ENCODE data around the gene AKR1E2.

The AKR1E2 gene

DNA sequence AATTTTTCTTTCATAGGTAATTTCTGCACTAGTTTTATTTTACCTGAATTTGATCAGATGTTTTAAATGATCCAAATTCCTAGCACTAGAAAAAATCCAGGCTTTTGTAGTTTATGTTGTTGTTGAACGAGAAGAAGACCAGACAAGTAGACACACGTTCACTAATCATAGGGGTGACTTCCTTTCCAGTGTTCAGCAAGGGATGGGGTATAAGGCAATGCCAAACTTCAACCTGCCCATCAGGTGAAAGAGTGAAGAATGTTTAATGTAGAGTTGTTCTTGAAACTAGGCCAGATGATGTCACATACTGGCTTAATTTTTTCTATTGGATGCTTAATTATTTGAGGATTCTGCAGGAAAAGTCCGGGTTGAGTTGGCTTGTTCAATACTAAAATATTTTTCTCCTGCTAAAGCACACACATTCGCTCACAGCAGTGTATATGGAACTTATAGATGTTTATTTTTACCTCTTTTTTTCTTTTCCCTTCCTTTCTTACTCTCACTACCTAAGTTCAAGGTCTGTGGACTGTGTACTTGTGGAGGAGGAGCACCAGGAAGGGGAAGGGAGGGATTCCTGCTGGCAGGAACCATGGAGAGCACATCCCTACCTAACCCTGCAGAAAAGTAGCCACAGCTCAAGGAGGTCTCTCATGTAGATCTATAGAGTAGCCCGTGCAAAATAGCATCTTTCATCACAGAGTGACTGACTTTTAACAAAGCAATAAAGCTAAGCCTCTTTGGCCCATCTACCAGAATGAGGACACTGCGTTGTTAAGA, 23.1 kb upstream of the AKR1E2 start:
- no peak overlapping the region for H3K4me3 ChIP-seq
- TF ChIP-seq, protein P1, sequence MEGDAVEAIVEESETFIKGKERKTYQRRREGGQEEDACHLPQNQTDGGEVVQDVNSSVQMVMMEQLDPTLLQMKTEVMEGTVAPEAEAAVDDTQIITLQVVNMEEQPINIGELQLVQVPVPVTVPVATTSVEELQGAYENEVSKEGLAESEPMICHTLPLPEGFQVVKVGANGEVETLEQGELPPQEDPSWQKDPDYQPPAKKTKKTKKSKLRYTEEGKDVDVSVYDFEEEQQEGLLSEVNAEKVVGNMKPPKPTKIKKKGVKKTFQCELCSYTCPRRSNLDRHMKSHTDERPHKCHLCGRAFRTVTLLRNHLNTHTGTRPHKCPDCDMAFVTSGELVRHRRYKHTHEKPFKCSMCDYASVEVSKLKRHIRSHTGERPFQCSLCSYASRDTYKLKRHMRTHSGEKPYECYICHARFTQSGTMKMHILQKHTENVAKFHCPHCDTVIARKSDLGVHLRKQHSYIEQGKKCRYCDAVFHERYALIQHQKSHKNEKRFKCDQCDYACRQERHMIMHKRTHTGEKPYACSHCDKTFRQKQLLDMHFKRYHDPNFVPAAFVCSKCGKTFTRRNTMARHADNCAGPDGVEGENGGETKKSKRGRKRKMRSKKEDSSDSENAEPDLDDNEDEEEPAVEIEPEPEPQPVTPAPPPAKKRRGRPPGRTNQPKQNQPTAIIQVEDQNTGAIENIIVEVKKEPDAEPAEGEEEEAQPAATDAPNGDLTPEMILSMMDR (IDR thresholded peaks at IDR 0.05): no peak
- DNase-seq (ENCODE audit: low spot score): no peak
- no peak overlapping the region for H3K27ac ChIP-seq

DNA sequence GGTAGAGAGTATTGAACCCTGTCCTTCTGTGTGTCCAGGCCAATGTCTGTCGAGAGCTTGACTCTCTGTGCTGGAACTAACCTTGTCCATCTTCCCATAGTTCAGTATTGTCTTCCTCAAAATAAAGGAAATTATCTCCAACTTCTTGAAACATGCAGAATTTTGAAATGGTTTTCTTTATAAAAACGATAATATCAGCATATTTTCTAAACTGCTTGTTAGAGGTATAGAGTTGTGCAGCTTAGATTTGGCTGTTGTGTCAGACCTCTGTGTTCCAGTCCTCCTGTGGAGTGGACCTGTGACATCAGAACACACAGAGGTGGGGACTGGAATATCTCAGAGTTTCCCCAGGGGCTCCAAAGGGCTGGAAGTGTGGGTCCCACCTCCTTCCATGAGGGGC, 22.2 kb upstream of the AKR1E2 start:
- Histone ChIP-seq H3K4me3 (no peak overlapping the region), H3K27ac (no peak overlapping the region)
- no peak for DNase-seq (ENCODE audit: low spot score)
- TF ChIP-seq, protein P1 (IDR thresholded peaks at IDR 0.05): no peak

DNA sequence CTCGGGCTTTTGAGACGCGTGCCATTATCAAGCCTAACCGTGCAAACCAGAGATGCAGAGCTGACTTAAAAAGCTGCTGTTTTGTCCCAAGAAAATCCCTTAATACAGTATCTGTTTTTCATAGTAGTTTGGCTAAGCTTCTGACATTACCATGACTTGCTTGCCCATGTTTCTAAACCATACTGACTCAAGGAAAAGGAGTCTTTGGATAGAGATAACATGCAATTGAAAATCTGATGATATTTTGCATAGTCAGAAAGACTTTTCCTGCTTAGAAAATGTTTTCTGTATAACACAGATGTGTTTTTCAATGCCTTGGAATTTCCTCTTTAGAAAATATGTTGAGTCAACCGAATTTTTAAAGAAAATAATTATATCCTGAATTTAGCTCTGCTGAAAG, 21.5 kb upstream of the AKR1E2 start:
- TF ChIP-seq, protein P1 (IDR thresholded peaks at IDR 0.05): no peak
- H3K4me3 ChIP-seq: no peak overlapping the region
- H3K27ac ChIP-seq: no peak overlapping the region
- no peak for DNase-seq (ENCODE audit: low spot score)

DNA sequence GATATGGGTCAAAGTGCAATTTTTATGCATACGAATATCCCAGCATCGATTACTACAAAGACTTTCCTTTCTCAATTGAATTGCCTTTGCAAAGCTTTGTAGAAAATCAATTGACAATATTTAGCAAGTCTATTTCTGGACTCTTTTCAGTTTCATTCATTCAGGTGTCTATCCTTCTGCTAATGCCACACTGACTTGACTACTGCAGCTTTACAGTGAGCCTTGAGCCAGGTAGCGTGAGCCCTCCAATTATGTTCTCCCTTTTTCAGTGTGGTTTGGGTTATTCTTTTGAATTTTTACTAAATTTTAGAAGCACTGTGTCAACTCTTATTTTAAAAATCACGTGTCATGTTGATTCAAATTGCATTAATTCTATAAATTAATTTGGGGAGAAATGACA, 19.5 kb upstream of the AKR1E2 start:
- Histone ChIP-seq H3K4me3 (no peak overlapping the region), H3K27ac (no peak overlapping the region)
- DNase-seq (ENCODE audit: low spot score): no peak
- TF ChIP-seq, protein P1 (IDR thresholded peaks at IDR 0.05): no peak

DNA sequence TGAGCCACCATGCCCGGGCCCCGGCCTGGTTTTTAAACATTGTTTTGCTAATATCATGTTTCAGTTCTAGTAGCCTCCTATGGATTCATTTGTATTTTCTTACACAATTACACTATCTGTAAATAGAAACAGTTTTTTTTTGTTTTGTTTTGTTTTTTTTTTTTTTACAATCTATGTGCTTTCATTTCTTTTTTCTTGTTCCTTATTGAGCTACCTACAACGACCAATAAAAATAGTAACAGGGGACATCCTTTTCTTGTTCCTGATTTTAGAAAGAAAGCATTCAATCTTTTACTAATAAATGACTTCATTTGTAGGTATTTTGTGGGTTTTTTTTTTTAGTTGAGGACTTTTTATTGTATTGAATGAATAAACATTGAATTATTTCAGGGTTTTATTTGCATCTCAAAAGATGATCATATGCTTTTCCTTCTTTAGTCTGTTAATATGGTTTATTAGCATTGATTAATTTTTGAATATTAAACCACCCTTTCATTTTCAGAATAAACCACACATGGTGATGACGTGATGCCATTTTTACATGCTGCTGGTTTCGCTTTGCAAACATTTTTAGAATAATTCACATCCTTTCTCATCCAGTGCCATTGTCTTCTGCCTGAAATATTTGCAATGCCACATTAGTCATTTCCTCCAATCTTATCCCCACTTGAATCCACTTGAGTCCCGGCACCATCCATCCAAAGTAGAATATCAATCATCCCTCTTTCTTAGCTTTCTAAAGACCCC, 18.1 kb upstream of the AKR1E2 start:
- TF ChIP-seq, protein P1 (IDR thresholded peaks at IDR 0.05): no peak
- H3K4me3 ChIP-seq: no peak overlapping the region
- H3K27ac ChIP-seq: no peak overlapping the region
- no peak for DNase-seq (ENCODE audit: low spot score)

DNA sequence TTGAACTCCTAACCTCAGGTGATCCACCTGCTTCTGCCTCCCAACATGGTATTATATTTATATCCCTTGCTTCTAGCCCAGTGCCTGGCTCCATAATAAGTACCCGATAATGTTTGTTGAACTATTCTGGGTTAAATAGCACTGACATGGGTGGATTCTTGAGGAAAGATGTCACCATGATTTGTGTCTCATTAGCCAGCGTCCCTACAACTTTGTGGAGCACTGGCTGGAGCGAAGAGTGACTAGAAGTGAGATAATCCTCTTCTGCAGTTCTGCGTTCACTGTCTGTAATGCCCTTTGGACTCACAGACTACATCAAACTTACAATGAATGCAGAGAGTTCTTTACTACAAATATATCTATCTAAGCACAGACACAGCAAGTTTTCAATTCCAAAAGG, 16.9 kb upstream of the AKR1E2 start:
- TF ChIP-seq, protein P1 (IDR thresholded peaks at IDR 0.05): no peak
- no peak overlapping the region for H3K27ac ChIP-seq
- no peak for DNase-seq (ENCODE audit: low spot score)
- no peak overlapping the region for H3K4me3 ChIP-seq

DNA sequence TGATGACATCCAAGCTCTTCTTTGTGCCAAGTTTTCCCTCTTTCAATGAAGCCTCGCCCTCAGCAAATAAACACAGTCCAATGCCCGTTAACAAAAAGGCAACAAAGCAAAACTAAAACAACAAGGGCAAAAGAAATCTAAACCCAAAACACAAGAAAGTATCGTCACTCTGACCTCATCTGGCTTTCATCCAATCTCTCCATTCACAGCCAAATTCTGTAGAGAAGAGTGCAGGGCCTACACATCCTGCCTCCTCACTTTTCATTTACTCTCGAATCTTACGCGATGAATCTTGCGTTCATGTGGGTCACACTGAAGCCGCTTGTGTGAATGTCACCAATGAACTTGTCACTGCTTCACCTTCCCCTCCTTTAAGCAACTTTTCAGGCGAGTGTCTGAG, 15.9 kb upstream of the AKR1E2 start:
- no peak overlapping the region for H3K27ac ChIP-seq
- no peak overlapping the region for H3K4me3 ChIP-seq
- DNase-seq (ENCODE audit: low spot score): no peak
- TF ChIP-seq, protein P1 (IDR thresholded peaks at IDR 0.05): no peak
